Mesenchymal stem cell (in vitro differentiated cells and primary cell): Measurements from ENCODE around the gene EPS8L2.

Source experiments
- DNase-seq: peaks from one replicate; pipeline ENCODE4 v3.0.0-alpha.2; 2013
- H2AFZ ChIP-seq: one replicate; pipeline ENCODE4 v1.6.1; 2013; ENCODE audit warnings: low read depth, mild to moderate bottlenecking, control low read depth, inconsistent platforms, low read length, moderate library complexity
- H2AK5ac ChIP-seq: 2 replicates; pipeline ENCODE4 v1.6.1; 2013; ENCODE audit warnings: low read length, moderate library complexity, mild to moderate bottlenecking, inconsistent platforms; ENCODE audit not compliant: severe bottlenecking
- H2BK120ac ChIP-seq: one replicate; pipeline ENCODE4 v1.6.1; 2013; ENCODE audit warnings: low read depth, mild to moderate bottlenecking, inconsistent platforms, low read length, moderate library complexity
- H2BK12ac ChIP-seq, 2 experiments: one replicate each; pipeline ENCODE4 v1.6.1; 2013; ENCODE audit warnings: inconsistent platforms in 2 of 2, low read length in 2 of 2, mild to moderate bottlenecking in 2 of 2, moderate library complexity in 2 of 2, control low read depth in 1 of 2
- H2BK15ac ChIP-seq: one replicate; pipeline ENCODE4 v1.6.1; 2013; ENCODE audit warnings: mild to moderate bottlenecking, low read depth, inconsistent platforms; ENCODE audit not compliant: poor library complexity, severe bottlenecking
- H2BK5ac ChIP-seq: 2 replicates; pipeline ENCODE4 v1.6.1; 2013; ENCODE audit warnings: low read depth, mild to moderate bottlenecking, low read length, control low read depth, inconsistent platforms; ENCODE audit not compliant: poor library complexity, severe bottlenecking
- H3K14ac ChIP-seq, 2 experiments: one replicate each; pipeline ENCODE4 v1.6.1; 2013; ENCODE audit warnings: inconsistent platforms in 2 of 2, low read length in 2 of 2, control low read depth in 1 of 2, mild to moderate bottlenecking in 1 of 2, moderate library complexity in 1 of 2
- H3K18ac ChIP-seq, 2 experiments: one replicate each; pipeline ENCODE4 v1.6.1; 2013; ENCODE audit warnings: inconsistent platforms in 2 of 2, low read length in 2 of 2, control low read depth in 1 of 2, low read depth in 1 of 2, mild to moderate bottlenecking in 1 of 2
- H3K23ac ChIP-seq, 2 experiments: one replicate each; pipeline ENCODE4 v1.6.1; 2013; ENCODE audit warnings: inconsistent platforms in 2 of 2, low read length in 2 of 2, mild to moderate bottlenecking in 2 of 2, moderate library complexity in 2 of 2, control low read depth in 1 of 2
- H3K27ac ChIP-seq: 2 replicates; pipeline ENCODE4 v1.5.1; 2013; ENCODE audit warnings: mild to moderate bottlenecking, moderate library complexity, low read length, control low read depth, inconsistent platforms; ENCODE audit not compliant: poor library complexity, severe bottlenecking
- H3K27me3 ChIP-seq, 2 experiments: 2 replicates each; pipeline versions ENCODE4 v1.6.1 to v1.7.0; 2013; ENCODE audit warnings: low read length in 2 of 2, mild to moderate bottlenecking in 2 of 2, moderate library complexity in 2 of 2, control low read depth in 1 of 2, inconsistent platforms in 1 of 2; ENCODE audit not compliant: control insufficient read depth in 1 of 2, insufficient read depth in 1 of 2
- H3K36me3 ChIP-seq, 2 experiments: 2 replicates each; pipeline versions ENCODE4 v1.6.1 to v1.7.0; 2013; ENCODE audit warnings: low read length in 2 of 2, control low read depth in 1 of 2, inconsistent platforms in 1 of 2, low read depth in 1 of 2, mild to moderate bottlenecking in 1 of 2; ENCODE audit not compliant: insufficient read depth in 2 of 2, control insufficient read depth in 1 of 2
- H3K4ac ChIP-seq, 2 experiments: one replicate each; pipeline ENCODE4 v1.6.1; 2013; ENCODE audit warnings: inconsistent platforms in 2 of 2, low read length in 2 of 2, mild to moderate bottlenecking in 2 of 2, moderate library complexity in 2 of 2, control low read depth in 1 of 2, low read depth in 1 of 2
- H3K4me1 ChIP-seq: 2 replicates; pipeline ENCODE4 v1.6.1; 2013; ENCODE audit warnings: low read depth, low read length, control low read depth; ENCODE audit not compliant: control insufficient read depth, insufficient read depth
- H3K4me2 ChIP-seq: 2 replicates; pipeline ENCODE4 v1.6.1; 2013; ENCODE audit warnings: low read length, mild to moderate bottlenecking, inconsistent platforms; ENCODE audit not compliant: poor library complexity, severe bottlenecking
- H3K4me3 ChIP-seq, 2 experiments: 2 replicates each; pipeline versions ENCODE4 v1.5.1 to v1.7.0; 2013; ENCODE audit warnings: low read length in 2 of 2, mild to moderate bottlenecking in 2 of 2, control low read depth in 1 of 2, low read depth in 1 of 2; ENCODE audit not compliant: insufficient read depth in 1 of 2
- H3K79me1 ChIP-seq: replicated peaks from 2 replicates; pipeline ENCODE4 v1.6.1; 2013; ENCODE audit warnings: mild to moderate bottlenecking, control low read depth, low read length, inconsistent platforms; ENCODE audit not compliant: poor library complexity, severe bottlenecking
- H3K9ac ChIP-seq: 2 replicates; pipeline ENCODE4 v1.7.0; 2013; ENCODE audit warnings: mild to moderate bottlenecking, low read length, moderate library complexity
- H3K9me3 ChIP-seq: 2 replicates; pipeline ENCODE4 v1.7.0; 2013; ENCODE audit warnings: mild to moderate bottlenecking, low read length; ENCODE audit not compliant: control insufficient read depth
- H4K8ac ChIP-seq: one replicate; pipeline ENCODE4 v1.6.1; 2013; ENCODE audit warnings: inconsistent platforms, mild to moderate bottlenecking, low read length, moderate library complexity
- H4K91ac ChIP-seq: one replicate; pipeline ENCODE4 v1.6.1; 2013; ENCODE audit warnings: mild to moderate bottlenecking, low read length, inconsistent platforms
- WGBS: methylation state at CpG from one replicate; pipeline ENCODE4 v1.1.7; 2013; ENCODE audit warnings: mixed read lengths; 5-methylcytosine and 5-hydroxymethylcytosine counted together

EPS8L2 gene

DNA sequence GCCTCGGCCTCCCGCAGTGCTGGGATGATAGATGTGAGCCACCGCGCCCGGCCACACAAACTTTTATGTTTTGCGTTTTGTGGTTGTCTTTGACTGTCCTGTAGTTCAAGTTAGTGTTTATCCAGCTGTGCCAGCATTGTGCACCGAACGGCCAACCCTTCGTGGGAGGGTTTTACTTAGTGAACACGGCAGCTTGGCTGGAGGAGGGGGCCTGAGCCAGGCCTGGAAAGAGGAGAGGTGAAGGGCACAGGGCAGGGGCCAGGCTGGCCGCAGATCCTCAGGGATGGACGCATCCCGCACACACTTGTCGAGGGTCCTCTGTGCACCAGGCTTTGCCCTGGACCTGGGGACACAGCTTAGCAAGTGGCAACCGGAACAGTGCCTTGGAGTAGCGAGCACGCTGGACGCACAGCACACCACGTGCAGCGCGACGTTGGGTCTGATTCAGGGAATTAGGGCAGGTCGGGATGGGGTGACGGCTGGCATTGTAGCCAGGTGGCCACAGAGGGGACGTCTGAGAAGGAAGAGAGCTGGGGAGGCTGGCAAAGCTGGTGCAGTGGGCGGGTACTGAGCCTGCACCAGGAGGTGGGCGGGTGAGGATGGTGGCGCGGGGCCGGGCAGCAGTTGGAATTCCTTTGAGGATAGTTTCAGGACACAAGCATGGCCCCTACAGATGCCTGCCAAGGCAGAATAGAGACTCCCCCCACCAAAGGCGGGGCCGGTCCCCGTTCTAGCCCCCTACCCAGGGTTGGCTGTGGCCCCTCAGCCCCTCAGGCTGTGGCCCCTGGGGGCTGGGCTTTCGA lies 13.4 kb downstream of the EPS8L2 start:
- Histone ChIP-seq H3K36me3 (peaks cover 22 to 60% of the 10 kb centered on the region in 2 experiments), H3K79me1 (peaks cover 25% of the 10 kb centered on the region), H3K23ac (no peak overlapping the region), H3K14ac (no peak overlapping the region), H2BK12ac (no peak overlapping the region), H4K91ac (no peak overlapping the region), H3K4me2 (no peak overlapping the region), H3K27ac (peak overlapping the region; percentile 41), H2BK5ac (no peak overlapping the region), H3K9ac (no peak overlapping the region), H3K9me3 (no peaks in the 10 kb centered on the region), H4K8ac (no peak overlapping the region), H3K4me1 (peaks cover 17% of the 10 kb centered on the region), H2AK5ac (peak overlapping the region; percentile 93), H3K27me3 (no peaks in the 10 kb centered on the region), H3K4ac (no peak overlapping the region), H2AFZ (no peak overlapping the region), H3K4me3 (no peak overlapping the region), H2BK120ac (no peak overlapping the region), H2BK15ac (no peak overlapping the region), H3K18ac (no peak overlapping the region)
- WGBS, result 94% methylated on average over 34 of the region's 34 CpGs
- DNase-seq, result no peak

DNA sequence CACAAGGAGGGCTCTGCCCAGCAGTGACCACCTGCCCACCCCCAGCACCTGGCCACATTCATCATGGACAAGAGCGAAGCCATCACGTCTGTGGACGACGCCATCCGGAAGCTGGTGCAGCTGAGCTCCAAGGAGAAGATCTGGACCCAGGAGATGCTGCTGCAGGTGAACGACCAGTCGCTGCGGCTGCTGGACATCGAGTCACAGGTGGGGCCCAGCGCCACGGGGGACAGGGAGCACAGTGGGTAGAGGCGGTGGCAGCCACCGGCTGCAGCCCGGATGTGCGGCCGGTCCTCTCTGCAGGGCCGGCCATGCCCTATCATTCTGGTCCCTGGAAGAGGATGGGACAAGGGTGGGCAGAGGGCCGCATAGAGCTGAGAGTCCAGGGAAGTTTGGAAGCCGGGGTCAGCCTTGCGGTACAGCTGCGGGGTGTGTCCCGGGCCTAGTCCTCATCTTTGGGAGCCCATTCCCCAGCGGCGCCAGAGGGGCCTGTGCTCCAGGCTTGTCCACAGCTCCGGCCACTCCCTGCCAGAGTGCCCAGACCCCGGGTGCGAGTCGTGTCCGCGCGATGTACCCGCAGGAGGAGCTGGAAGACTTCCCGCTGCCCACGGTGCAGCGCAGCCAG lies 14.1 kb downstream of the EPS8L2 start:
- H2BK15ac ChIP-seq, result no peak overlapping the region
- peak overlapping the region; percentile 74 for H2AK5ac ChIP-seq
- WGBS, result 89% methylated on average over 35 of the region's 35 CpGs
- H2BK5ac ChIP-seq, result no peak overlapping the region
- H3K4me2 ChIP-seq, result no peak overlapping the region
- peaks cover 29 to 67% of the 10 kb centered on the region in 2 experiments for H3K36me3 ChIP-seq
- no peak overlapping the region for H3K9ac ChIP-seq
- H3K27ac ChIP-seq, result no peak overlapping the region
- no peak overlapping the region for H3K4ac ChIP-seq
- H3K23ac ChIP-seq, result no peak overlapping the region
- H3K14ac ChIP-seq, result no peak overlapping the region
- H4K8ac ChIP-seq, result no peak overlapping the region
- DNase-seq, result no peak
- H4K91ac ChIP-seq, result no peak overlapping the region
- H3K4me3 ChIP-seq, result no peak overlapping the region
- H3K4me1 ChIP-seq, result peaks cover 19% of the 10 kb centered on the region
- H3K27me3 ChIP-seq, result no peaks in the 10 kb centered on the region
- no peak overlapping the region for H2BK120ac ChIP-seq
- peaks cover 28% of the 10 kb centered on the region for H3K79me1 ChIP-seq
- H3K9me3 ChIP-seq, result no peaks in the 10 kb centered on the region
- H2BK12ac ChIP-seq, result no peak overlapping the region
- H3K18ac ChIP-seq, result no peak overlapping the region
- no peak overlapping the region for H2AFZ ChIP-seq

DNA sequence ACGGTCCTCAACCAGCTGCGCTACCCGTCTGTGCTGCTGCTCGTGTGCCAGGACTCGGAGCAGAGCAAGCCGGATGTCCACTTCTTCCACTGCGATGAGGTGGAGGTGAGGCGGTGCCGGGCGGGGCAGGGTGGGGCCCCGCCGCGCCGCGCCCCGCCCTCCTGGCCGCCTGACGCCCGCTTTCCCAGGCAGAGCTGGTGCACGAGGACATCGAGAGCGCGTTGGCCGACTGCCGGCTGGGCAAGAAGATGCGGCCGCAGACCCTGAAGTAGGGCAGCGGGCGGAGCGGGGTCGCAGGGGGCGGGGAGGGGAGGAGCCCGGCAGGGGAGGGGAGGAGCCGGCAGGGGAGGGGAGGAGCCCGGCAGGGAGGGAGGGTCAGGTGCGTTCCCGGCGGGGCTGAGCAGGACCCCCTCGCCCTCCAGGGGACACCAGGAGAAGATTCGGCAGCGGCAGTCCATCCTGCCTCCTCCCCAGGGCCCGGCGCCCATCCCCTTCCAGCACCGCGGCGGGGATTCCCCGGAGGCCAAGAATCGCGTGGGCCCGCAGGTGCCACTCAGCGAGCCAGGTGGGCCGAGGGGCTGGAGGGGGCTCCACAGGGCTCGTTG lies 14.7 kb downstream of the EPS8L2 start:
- Histone ChIP-seq H3K4me1 (peaks cover 25% of the 10 kb centered on the region), H4K91ac (no peak overlapping the region), H3K9ac (no peak overlapping the region), H2BK15ac (no peak overlapping the region), H3K9me3 (no peaks in the 10 kb centered on the region), H3K14ac (no peak overlapping the region), H2BK12ac (no peak overlapping the region), H2BK120ac (no peak overlapping the region), H3K36me3 (peaks cover 29 to 73% of the 10 kb centered on the region in 2 experiments), H3K4me3 (no peak overlapping the region), H3K27me3 (no peaks in the 10 kb centered on the region), H3K27ac (no peak overlapping the region), H3K79me1 (peaks cover 28% of the 10 kb centered on the region), H3K23ac (no peak overlapping the region), H2AFZ (no peak overlapping the region), H2BK5ac (no peak overlapping the region), H3K18ac (no peak overlapping the region), H3K4ac (no peak overlapping the region), H4K8ac (no peak overlapping the region), H2AK5ac (no peak overlapping the region), H3K4me2 (no peak overlapping the region)
- 42% methylated on average over 38 of the region's 53 CpGs for WGBS
- DNase-seq, result no peak

DNA sequence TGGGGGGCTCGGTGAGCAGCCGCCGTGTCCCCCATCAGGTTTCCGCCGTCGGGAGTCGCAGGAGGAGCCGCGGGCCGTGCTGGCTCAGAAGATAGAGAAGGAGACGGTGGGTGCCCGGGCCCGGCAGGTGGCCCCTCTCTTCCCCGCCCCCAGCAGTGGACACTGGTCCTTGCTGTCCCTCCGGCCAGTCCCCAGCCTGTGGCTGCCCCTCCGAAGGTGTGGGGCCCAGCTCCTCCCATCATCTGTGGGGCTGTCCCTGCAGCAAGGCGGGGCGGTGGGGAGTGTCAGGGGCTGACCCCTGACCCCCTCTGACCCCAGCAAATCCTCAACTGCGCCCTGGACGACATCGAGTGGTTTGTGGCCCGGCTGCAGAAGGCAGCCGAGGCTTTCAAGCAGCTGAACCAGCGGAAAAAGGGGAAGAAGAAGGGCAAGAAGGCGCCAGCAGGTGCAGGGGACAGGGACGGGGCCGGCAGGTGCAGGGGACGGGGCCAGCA lies 15.3 kb downstream of the EPS8L2 start:
- Histone ChIP-seq H2AFZ (no peak overlapping the region), H3K4me3 (no peak overlapping the region), H3K79me1 (peaks cover 28% of the 10 kb centered on the region), H3K14ac (no peak overlapping the region), H3K23ac (no peak overlapping the region), H2AK5ac (no peak overlapping the region), H3K36me3 (peaks cover 29 to 79% of the 10 kb centered on the region in 2 experiments), H3K18ac (no peak overlapping the region), H2BK5ac (no peak overlapping the region), H3K27ac (no peak overlapping the region), H3K9ac (no peak overlapping the region), H3K27me3 (no peaks in the 10 kb centered on the region), H2BK15ac (no peak overlapping the region), H3K4ac (no peak overlapping the region), H3K9me3 (no peaks in the 10 kb centered on the region), H2BK12ac (no peak overlapping the region), H4K8ac (no peak overlapping the region), H3K4me2 (no peak overlapping the region), H4K91ac (no peak overlapping the region), H3K4me1 (peaks cover 30% of the 10 kb centered on the region), H2BK120ac (no peak overlapping the region)
- 87% methylated on average over 26 of the region's 28 CpGs for WGBS
- no peak for DNase-seq
